PC-3 (cell line): ENCODE results near the gene GCH1.

Source experiments
- EZH2 ChIP-seq: fragments of 300-600 bp; sonication (generic); IDR thresholded peaks from one replicate; pipeline ENCODE4 v1.6.1; 2017; ENCODE audit warnings: antibody characterized with exemption, mild to moderate bottlenecking, low read length; ENCODE audit not compliant: unreplicated experiment
- EZH2phosphoT487 ChIP-seq: fragments of 300-600 bp; sonication (generic); IDR thresholded peaks from 2 replicates; pipeline ENCODE4 v1.6.1; 2018; ENCODE audit warnings: mild to moderate bottlenecking, antibody characterized with exemption, low read length, borderline replicate concordance
- TF ChIP-seq, protein P1 (sequence below): fragments of 300-600 bp; sonication (generic); conservative IDR thresholded peaks from 2 replicates; pipeline ENCODE4 v1.5.1; 2017; ENCODE audit warnings: antibody characterized with exemption, low read depth, mild to moderate bottlenecking, low read length

DNA sequence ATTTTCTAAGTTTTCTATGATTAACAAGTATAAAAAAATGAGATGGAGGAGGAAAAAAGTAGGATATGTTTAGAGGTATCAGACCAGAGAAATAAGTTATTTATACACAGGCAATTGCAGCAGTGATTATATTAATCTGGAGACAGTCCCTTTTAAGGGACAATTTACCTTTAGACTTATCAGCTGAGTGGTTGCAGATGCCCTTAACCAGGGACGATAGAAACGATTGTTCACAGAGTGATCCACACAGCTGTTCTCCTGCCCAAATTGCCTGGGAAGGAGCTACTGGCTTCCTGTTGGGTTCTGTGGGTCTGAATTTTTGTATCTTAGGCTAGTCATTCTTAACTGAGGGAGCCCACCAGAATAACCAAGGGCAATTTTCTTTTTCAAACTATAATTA is 66.4 kb downstream of the GCH1 start:
- TF ChIP-seq, protein P1, sequence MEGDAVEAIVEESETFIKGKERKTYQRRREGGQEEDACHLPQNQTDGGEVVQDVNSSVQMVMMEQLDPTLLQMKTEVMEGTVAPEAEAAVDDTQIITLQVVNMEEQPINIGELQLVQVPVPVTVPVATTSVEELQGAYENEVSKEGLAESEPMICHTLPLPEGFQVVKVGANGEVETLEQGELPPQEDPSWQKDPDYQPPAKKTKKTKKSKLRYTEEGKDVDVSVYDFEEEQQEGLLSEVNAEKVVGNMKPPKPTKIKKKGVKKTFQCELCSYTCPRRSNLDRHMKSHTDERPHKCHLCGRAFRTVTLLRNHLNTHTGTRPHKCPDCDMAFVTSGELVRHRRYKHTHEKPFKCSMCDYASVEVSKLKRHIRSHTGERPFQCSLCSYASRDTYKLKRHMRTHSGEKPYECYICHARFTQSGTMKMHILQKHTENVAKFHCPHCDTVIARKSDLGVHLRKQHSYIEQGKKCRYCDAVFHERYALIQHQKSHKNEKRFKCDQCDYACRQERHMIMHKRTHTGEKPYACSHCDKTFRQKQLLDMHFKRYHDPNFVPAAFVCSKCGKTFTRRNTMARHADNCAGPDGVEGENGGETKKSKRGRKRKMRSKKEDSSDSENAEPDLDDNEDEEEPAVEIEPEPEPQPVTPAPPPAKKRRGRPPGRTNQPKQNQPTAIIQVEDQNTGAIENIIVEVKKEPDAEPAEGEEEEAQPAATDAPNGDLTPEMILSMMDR = no peak
- no peak for TF ChIP-seq EZH2phosphoT487
- no peak for TF ChIP-seq EZH2
